Measurements from ENCODE around the gene ZNF91.

GRCh38 chr19:23377276-23377675 lies 18.0 kb downstream of the ZNF91 start:
- TF ChIP-seq CTCF (conservative IDR thresholded peaks at IDR 0.05 in 1 of 2, IDR thresholded peaks at IDR 0.05 in 1 of 2; ENCODE audit: low read depth in 1 of 2, low read length in 2 of 2) (no peak), EZH2 (IDR thresholded peaks at IDR 0.05; ENCODE audit: low read length, missing control alignments) (no peak)

Measured in fibroblast of lung (primary cell).